ENCODE results near the gene PADI1.

Gene PADI1

GRCh38 chr1:17214876-17215544 lies 10.1 kb downstream of the PADI1 start:
- H3K4me3 ChIP-seq (ENCODE audit: low read depth, low read length): no peak overlapping the region
- no peak for DNase-seq (ENCODE audit: low read depth)
- TF ChIP-seq MYC (IDR thresholded peaks at IDR 0.05; ENCODE audit: low read depth, low read length): no peak
- no peak for TF ChIP-seq CTCF (IDR thresholded peaks at IDR 0.05; ENCODE audit: low read depth, low read length)
- TF ChIP-seq MAX (IDR thresholded peaks at IDR 0.05; ENCODE audit: low read depth, low read length): no peak
- TF ChIP-seq POLR2A (IDR thresholded peaks at IDR 0.05; ENCODE audit: extremely low read depth, insufficient read length): no peak

- no peak overlapping the region for H3K4me3 ChIP-seq (ENCODE audit: low read depth, low read length)
- no peak for TF ChIP-seq MYC (IDR thresholded peaks at IDR 0.05; ENCODE audit: low read depth, low read length)
- no peak for TF ChIP-seq MAX (IDR thresholded peaks at IDR 0.05; ENCODE audit: low read depth, low read length)
- TF ChIP-seq POLR2A (IDR thresholded peaks at IDR 0.05; ENCODE audit: extremely low read depth, insufficient read length): no peak
- TF ChIP-seq CTCF (IDR thresholded peaks at IDR 0.05; ENCODE audit: low read depth, low read length): no peak
- no peak for DNase-seq (ENCODE audit: low read depth)
Measured at GRCh38 chr1:17215545-17215890, 10.6 kb downstream of the PADI1 start.

GRCh38 chr1:17216078-17216477 lies 11.2 kb downstream of the PADI1 start:
- no peak overlapping the region for H3K4me3 ChIP-seq (ENCODE audit: low read depth, low read length)
- no peak for TF ChIP-seq MAX (IDR thresholded peaks at IDR 0.05; ENCODE audit: low read depth, low read length)
- TF ChIP-seq CTCF (IDR thresholded peaks at IDR 0.05; ENCODE audit: low read depth, low read length): no peak
- no peak for TF ChIP-seq MYC (IDR thresholded peaks at IDR 0.05; ENCODE audit: low read depth, low read length)
- no peak for TF ChIP-seq POLR2A (IDR thresholded peaks at IDR 0.05; ENCODE audit: extremely low read depth, insufficient read length)
- DNase-seq (ENCODE audit: low read depth): no peak

GRCh38 chr1:17217607-17218006 lies 12.7 kb downstream of the PADI1 start:
- DNase-seq (ENCODE audit: low read depth): no peak
- TF ChIP-seq MYC (IDR thresholded peaks at IDR 0.05; ENCODE audit: low read depth, low read length): no peak
- no peak for TF ChIP-seq CTCF (IDR thresholded peaks at IDR 0.05; ENCODE audit: low read depth, low read length)
- no peak for TF ChIP-seq POLR2A (IDR thresholded peaks at IDR 0.05; ENCODE audit: extremely low read depth, insufficient read length)
- no peak for TF ChIP-seq MAX (IDR thresholded peaks at IDR 0.05; ENCODE audit: low read depth, low read length)
- no peak overlapping the region for H3K4me3 ChIP-seq (ENCODE audit: low read depth, low read length)

- TF ChIP-seq MAX (IDR thresholded peaks at IDR 0.05; ENCODE audit: low read depth, low read length) (no peak), MYC (IDR thresholded peaks at IDR 0.05; ENCODE audit: low read depth, low read length) (no peak), POLR2A (IDR thresholded peaks at IDR 0.05; ENCODE audit: extremely low read depth, insufficient read length) (no peak), CTCF (IDR thresholded peaks at IDR 0.05; ENCODE audit: low read depth, low read length) (no peak)
- no peak for DNase-seq (ENCODE audit: low read depth)
- no peak overlapping the region for H3K4me3 ChIP-seq (ENCODE audit: low read depth, low read length)
Measured at GRCh38 chr1:17218939-17219338, 14.0 kb downstream of the PADI1 start.
